ACHN (cell line): ENCODE data around the gene RGS9.
"Not testable (repeated sequence)": the region's sequence is repeated elsewhere in the genome, so short reads cannot be mapped to it uniquely, and the experiment has no call there.

Experiments used
- DNase-seq: peaks from one replicate; pipeline ENCODE4 v3.0.0-alpha.2; 2015
- in situ Hi-C: cut with HindIII; loops from 2 replicates; pipeline ENCODE4 v1.10.0; 2017; ENCODE audit warnings: low sequenced_read_pairs, low pct_ligation_motif_present, low pct_unique_long_range_greater_than_20kb

Gene RGS9

GRCh38 chr17:65137021-65137939, at the start of gene RGS9:
Gene RGS9 (plus strand): TSS chr17:65137370. CDS start chr17:65137541, 171 bp downstream.
- peak; percentile 82 for DNase-seq
- in situ Hi-C loops: no loop called here

GRCh38 chr17:65088621-65089360, 48.4 kb upstream of the RGS9 start:
- DNase-seq: no peak
- in situ Hi-C loops: no loop called here

GRCh38 chr17:65092262-65092661, 44.9 kb upstream of the RGS9 start:
- DNase-seq: no peak
- in situ Hi-C loops: no loop called here

- DNase-seq, in situ Hi-C loops: not testable (repeated sequence)
These were observed 44.3 kb upstream of the RGS9 start for GRCh38 chr17:65092721-65093356.

GRCh38 chr17:65093930-65094329, 43.2 kb upstream of the RGS9 start:
- in situ Hi-C loops: no loop called here
- DNase-seq: no peak

GRCh38 chr17:65095465-65095864, 41.7 kb upstream of the RGS9 start:
- in situ Hi-C loops: no loop called here
- DNase-seq: no peak

GRCh38 chr17:65096382-65096781, 40.8 kb upstream of the RGS9 start:
- DNase-seq, in situ Hi-C loops: not testable (repeated sequence)

GRCh38 chr17:65097110-65097509, 40.1 kb upstream of the RGS9 start:
- in situ Hi-C loops: no loop called here
- DNase-seq: no peak

- in situ Hi-C loops: no loop called here
- DNase-seq: no peak
These were observed 37.7 kb upstream of the RGS9 start for GRCh38 chr17:65099475-65099874.

- in situ Hi-C loops: loop anchor here (10.0 kb wide), 1 partner anchor 105 kb away; no protein-coding TSS in a partner anchor
- DNase-seq: peak; percentile 99
These were observed 37.2 kb upstream of the RGS9 start for GRCh38 chr17:65099941-65100315.

- DNase-seq: peak; percentile 86
- in situ Hi-C loops: loop anchor here (10.0 kb wide), 1 partner anchor 104 kb away; no protein-coding TSS in a partner anchor
These were observed 36.6 kb upstream of the RGS9 start for GRCh38 chr17:65100316-65101140.

GRCh38 chr17:65101371-65101770, 35.8 kb upstream of the RGS9 start:
- in situ Hi-C loops: loop anchor here (10.0 kb wide), 1 partner anchor 103 kb away; no protein-coding TSS in a partner anchor
- no peak for DNase-seq

- in situ Hi-C loops: loop anchor here (10.0 kb wide), 1 partner anchor 103 kb away; no protein-coding TSS in a partner anchor
- DNase-seq: no peak
These were observed 34.9 kb upstream of the RGS9 start for GRCh38 chr17:65102235-65102634.

GRCh38 chr17:65102788-65103187, 34.4 kb upstream of the RGS9 start:
- in situ Hi-C loops: loop anchor here (10.0 kb wide), 1 partner anchor 102 kb away; no protein-coding TSS in a partner anchor
- peak; percentile 79 for DNase-seq

- DNase-seq: no peak
- in situ Hi-C loops: loop anchor here (10.0 kb wide), 1 partner anchor 101 kb away; no protein-coding TSS in a partner anchor
These were observed 33.7 kb upstream of the RGS9 start for GRCh38 chr17:65103431-65103830.

GRCh38 chr17:65103896-65104295, 33.3 kb upstream of the RGS9 start:
- DNase-seq: peak; percentile 37
- in situ Hi-C loops: loop anchor here (10.0 kb wide), 1 partner anchor 101 kb away; no protein-coding TSS in a partner anchor

- DNase-seq: no peak
- in situ Hi-C loops: loop anchor here (10.0 kb wide), 1 partner anchor 100 kb away; no protein-coding TSS in a partner anchor
These were observed 32.6 kb upstream of the RGS9 start for GRCh38 chr17:65104541-65104940.

GRCh38 chr17:65104973-65105372, 32.2 kb upstream of the RGS9 start:
- in situ Hi-C loops: loop anchor here (10.0 kb wide), 1 partner anchor 100 kb away; no protein-coding TSS in a partner anchor

More at GRCh38 chr17:65104973-65105372, 32.2 kb upstream of the RGS9 start:
- no peak for DNase-seq
